ENCODE data around the gene RAET1L.

Gene RAET1L

GRCh38 chr6:150048099-150048498 lies 22.8 kb upstream of the RAET1L start:
- Histone ChIP-seq H3K27ac (ENCODE audit: insufficient read depth in 1 of 2, low read depth in 1 of 2, low read length in 2 of 2, poor library complexity in 1 of 2, severe bottlenecking in 2 of 2) (no peak overlapping the region), H3K36me3 (ENCODE audit: control insufficient read depth in 4 of 4, insufficient read depth in 4 of 4, low read length in 3 of 4) (no peaks in the 10 kb centered on the region), H3K4me1 (ENCODE audit: control extremely low read depth in 1 of 4, control insufficient read depth in 4 of 4, insufficient read depth in 4 of 4, low read length in 3 of 4) (no peaks in the 10 kb centered on the region), H3K4me3 (ENCODE audit: control insufficient read depth in 1 of 7, extremely low read depth in 1 of 7, insufficient read depth in 4 of 7, low read depth in 2 of 7, low read length in 6 of 7) (no peak overlapping the region), H3K9me3 (ENCODE audit: control extremely low read depth in 1 of 5, control insufficient read depth in 4 of 5, insufficient read depth in 2 of 5, low read depth in 1 of 5, low read length in 4 of 5) (no peaks in the 10 kb centered on the region), H3K27me3 (replicated peaks in 2 of 5; ENCODE audit: control insufficient read depth in 4 of 5, insufficient read depth in 5 of 5, low read length in 4 of 5) (peaks cover 0 to 37% (median 6%) of the 10 kb centered on the region in 5 experiments)
- no peak for DNase-seq
- CTCF ChIA-PET, result no interaction called here
- WGBS (ENCODE audit: insufficient coverage), result 100% methylated on average over 1 of the region's 4 CpGs
- POLR2A ChIA-PET, result interaction anchor here (0.7 kb wide), 1 partner anchor 190 kb away, joined by 3 read pairs; no protein-coding TSS in a partner anchor

GRCh38 chr6:150046943-150047342 lies 21.6 kb upstream of the RAET1L start:
- ChIA-PET CTCF (no interaction called here), POLR2A (no interaction called here)
- no peaks in the 10 kb centered on the region for H3K36me3 ChIP-seq (ENCODE audit: control insufficient read depth in 4 of 4, insufficient read depth in 4 of 4, low read length in 3 of 4)
- no peak for DNase-seq
- H3K27ac ChIP-seq (ENCODE audit: insufficient read depth in 1 of 2, low read depth in 1 of 2, low read length in 2 of 2, poor library complexity in 1 of 2, severe bottlenecking in 2 of 2), result no peak overlapping the region
- H3K4me3 ChIP-seq (ENCODE audit: control insufficient read depth in 1 of 7, extremely low read depth in 1 of 7, insufficient read depth in 4 of 7, low read depth in 2 of 7, low read length in 6 of 7), result no peak overlapping the region
- H3K27me3 ChIP-seq (replicated peaks in 2 of 5; ENCODE audit: control insufficient read depth in 4 of 5, insufficient read depth in 5 of 5, low read length in 4 of 5), result peaks cover 0 to 30% (median 4%) of the 10 kb centered on the region in 5 experiments
- WGBS (ENCODE audit: insufficient coverage), result no CpG with 5 or more reads among the region's 1 CpG
- no peaks in the 10 kb centered on the region for H3K4me1 ChIP-seq (ENCODE audit: control extremely low read depth in 1 of 4, control insufficient read depth in 4 of 4, insufficient read depth in 4 of 4, low read length in 3 of 4)
- H3K9me3 ChIP-seq (ENCODE audit: control extremely low read depth in 1 of 5, control insufficient read depth in 4 of 5, insufficient read depth in 2 of 5, low read depth in 1 of 5, low read length in 4 of 5), result no peaks in the 10 kb centered on the region

GRCh38 chr6:150044621-150045145 lies 19.4 kb upstream of the RAET1L start:
- Histone ChIP-seq H3K27ac (ENCODE audit: insufficient read depth in 1 of 2, low read depth in 1 of 2, low read length in 2 of 2, poor library complexity in 1 of 2, severe bottlenecking in 2 of 2) (no peak overlapping the region), H3K4me3 (ENCODE audit: control insufficient read depth in 1 of 7, extremely low read depth in 1 of 7, insufficient read depth in 4 of 7, low read depth in 2 of 7, low read length in 6 of 7) (no peak overlapping the region), H3K36me3 (ENCODE audit: control insufficient read depth in 4 of 4, insufficient read depth in 4 of 4, low read length in 3 of 4) (no peaks in the 10 kb centered on the region), H3K27me3 (replicated peaks in 2 of 5; ENCODE audit: control insufficient read depth in 4 of 5, insufficient read depth in 5 of 5, low read length in 4 of 5) (peaks cover 0 to 46% (median 11%) of the 10 kb centered on the region in 5 experiments), H3K9me3 (ENCODE audit: control extremely low read depth in 1 of 5, control insufficient read depth in 4 of 5, insufficient read depth in 2 of 5, low read depth in 1 of 5, low read length in 4 of 5) (no peaks in the 10 kb centered on the region), H3K4me1 (ENCODE audit: control extremely low read depth in 1 of 4, control insufficient read depth in 4 of 4, insufficient read depth in 4 of 4, low read length in 3 of 4) (no peaks in the 10 kb centered on the region)
- DNase-seq, result no peak
- POLR2A ChIA-PET, result no interaction called here
- CTCF ChIA-PET, result interaction anchor here (0.6 to 1.3 kb wide), 2 partner anchors 9 to 12 kb away, joined by 4 read pairs; no protein-coding TSS in a partner anchor
- 93% methylated on average over 10 of the region's 10 CpGs for WGBS (ENCODE audit: insufficient coverage)

GRCh38 chr6:150043501-150044412 lies 18.4 kb upstream of the RAET1L start:
- ChIA-PET POLR2A (no interaction called here), CTCF (interaction anchor here (2.1 kb wide), 1 partner anchor 9 kb away, joined by 8 read pairs; no protein-coding TSS in a partner anchor)
- H3K27ac ChIP-seq (ENCODE audit: insufficient read depth in 1 of 2, low read depth in 1 of 2, low read length in 2 of 2, poor library complexity in 1 of 2, severe bottlenecking in 2 of 2), result no peak overlapping the region
- no peaks in the 10 kb centered on the region for H3K36me3 ChIP-seq (ENCODE audit: control insufficient read depth in 4 of 4, insufficient read depth in 4 of 4, low read length in 3 of 4)
- H3K27me3 ChIP-seq (replicated peaks in 2 of 5; ENCODE audit: control insufficient read depth in 4 of 5, insufficient read depth in 5 of 5, low read length in 4 of 5), result peaks cover 4 to 55% (median 17%) of the 10 kb centered on the region in 5 experiments
- H3K4me1 ChIP-seq (ENCODE audit: control extremely low read depth in 1 of 4, control insufficient read depth in 4 of 4, insufficient read depth in 4 of 4, low read length in 3 of 4), result no peaks in the 10 kb centered on the region
- no peaks in the 10 kb centered on the region for H3K9me3 ChIP-seq (ENCODE audit: control extremely low read depth in 1 of 5, control insufficient read depth in 4 of 5, insufficient read depth in 2 of 5, low read depth in 1 of 5, low read length in 4 of 5)
- DNase-seq, result no peak
- 99% methylated on average over 14 of the region's 19 CpGs for WGBS (ENCODE audit: insufficient coverage)
- no peak overlapping the region for H3K4me3 ChIP-seq (ENCODE audit: control insufficient read depth in 1 of 7, extremely low read depth in 1 of 7, insufficient read depth in 4 of 7, low read depth in 2 of 7, low read length in 6 of 7)

GRCh38 chr6:150043096-150043495 lies 17.8 kb upstream of the RAET1L start:
- Histone ChIP-seq H3K36me3 (ENCODE audit: control insufficient read depth in 4 of 4, insufficient read depth in 4 of 4, low read length in 3 of 4) (no peaks in the 10 kb centered on the region), H3K27ac (ENCODE audit: insufficient read depth in 1 of 2, low read depth in 1 of 2, low read length in 2 of 2, poor library complexity in 1 of 2, severe bottlenecking in 2 of 2) (no peak overlapping the region), H3K9me3 (ENCODE audit: control extremely low read depth in 1 of 5, control insufficient read depth in 4 of 5, insufficient read depth in 2 of 5, low read depth in 1 of 5, low read length in 4 of 5) (no peaks in the 10 kb centered on the region), H3K4me1 (ENCODE audit: control extremely low read depth in 1 of 4, control insufficient read depth in 4 of 4, insufficient read depth in 4 of 4, low read length in 3 of 4) (peaks cover 0 to 2% (median 0%) of the 10 kb centered on the region in 4 experiments), H3K27me3 (replicated peaks in 2 of 5; ENCODE audit: control insufficient read depth in 4 of 5, insufficient read depth in 5 of 5, low read length in 4 of 5) (peaks cover 4 to 62% (median 22%) of the 10 kb centered on the region in 5 experiments), H3K4me3 (ENCODE audit: control insufficient read depth in 1 of 7, extremely low read depth in 1 of 7, insufficient read depth in 4 of 7, low read depth in 2 of 7, low read length in 6 of 7) (no peak overlapping the region)
- ChIA-PET POLR2A (no interaction called here), CTCF (interaction anchor here (2.1 kb wide), 1 partner anchor 10 kb away, joined by 8 read pairs; no protein-coding TSS in a partner anchor)
- no peak for DNase-seq
- 90% methylated on average over 9 of the region's 13 CpGs for WGBS (ENCODE audit: insufficient coverage)

GRCh38 chr6:150038202-150039062 lies 13.1 kb upstream of the RAET1L start:
- peaks cover 8 to 87% (median 34%) of the 10 kb centered on the region in 5 experiments for H3K27me3 ChIP-seq (replicated peaks in 2 of 5; ENCODE audit: control insufficient read depth in 4 of 5, insufficient read depth in 5 of 5, low read length in 4 of 5)
- H3K4me3 ChIP-seq (ENCODE audit: control insufficient read depth in 1 of 7, extremely low read depth in 1 of 7, insufficient read depth in 4 of 7, low read depth in 2 of 7, low read length in 6 of 7), result no peak overlapping the region
- ChIA-PET CTCF (no interaction called here), POLR2A (no interaction called here)
- no peaks in the 10 kb centered on the region for H3K36me3 ChIP-seq (ENCODE audit: control insufficient read depth in 4 of 4, insufficient read depth in 4 of 4, low read length in 3 of 4)
- no peak overlapping the region for H3K27ac ChIP-seq (ENCODE audit: insufficient read depth in 1 of 2, low read depth in 1 of 2, low read length in 2 of 2, poor library complexity in 1 of 2, severe bottlenecking in 2 of 2)
- H3K9me3 ChIP-seq (ENCODE audit: control extremely low read depth in 1 of 5, control insufficient read depth in 4 of 5, insufficient read depth in 2 of 5, low read depth in 1 of 5, low read length in 4 of 5), result peaks cover 0 to 2% (median 0%) of the 10 kb centered on the region in 5 experiments
- peaks cover 0 to 11% (median 3%) of the 10 kb centered on the region in 4 experiments for H3K4me1 ChIP-seq (ENCODE audit: control extremely low read depth in 1 of 4, control insufficient read depth in 4 of 4, insufficient read depth in 4 of 4, low read length in 3 of 4)
- no peak for DNase-seq
- 5% methylated on average over 15 of the region's 21 CpGs for WGBS (ENCODE audit: insufficient coverage)
